Keratinocyte (primary cell): ENCODE data around the gene ZFP64. TPM values are rescaled to one million over a fixed set of nuclear protein-coding genes. Genes with fewer than 3 reads are reported as not detected.

Experiments used
- DNase-seq: peaks from one replicate; pipeline ENCODE4 v3.0.0-alpha.2; 2011; ENCODE audit warnings: low read depth, missing footprints, low spot score
- FAIRE-seq: peaks from 2 replicates; lab custom pipeline; 2011; peaks lifted over from hg19 to GRCh38; lab: Jason Lieb, UNC
- H2AFZ ChIP-seq: 2 replicates; pipeline ENCODE4 v1.6.0; 2012; ENCODE audit warnings: low read length, control low read depth, inconsistent platforms; ENCODE audit not compliant: control insufficient read depth
- H3K27ac ChIP-seq: 2 replicates; pipeline ENCODE4 v1.5.1; 2011; ENCODE audit warnings: low read length; ENCODE audit not compliant: control insufficient read depth, insufficient read depth
- H3K27me3 ChIP-seq: 3 replicates; pipeline ENCODE4 v1.6.0; 2011; ENCODE audit warnings: low read length; ENCODE audit not compliant: control insufficient read depth, insufficient read depth; ENCODE audit errors: extremely low read depth
- H3K36me3 ChIP-seq, 2 experiments: 2 replicates in 1 of 2; 3 replicates in 1 of 2; pipeline ENCODE4 v1.5.1; 2011; ENCODE audit warnings: low read length in 2 of 2, mild to moderate bottlenecking in 1 of 2; ENCODE audit not compliant: control insufficient read depth in 2 of 2, insufficient read depth in 2 of 2; ENCODE audit errors: extremely low read depth in 1 of 2
- H3K4me1 ChIP-seq: 3 replicates; pipeline ENCODE4 v1.5.1; 2011; ENCODE audit warnings: low read length; ENCODE audit not compliant: control insufficient read depth, insufficient read depth; ENCODE audit errors: extremely low read depth
- H3K4me2 ChIP-seq: 3 replicates; pipeline ENCODE4 v1.6.0; 2011; ENCODE audit warnings: low read depth, low read length; ENCODE audit not compliant: control insufficient read depth, insufficient read depth; ENCODE audit errors: extremely low read depth
- H3K4me3 ChIP-seq, 3 experiments: fragments of 200-600 bp in 1 of 3; sonication (generic) in 1 of 3; 2 replicates in 2 of 3; 3 replicates in 1 of 3; pipeline ENCODE4 v1.5.1; 2011 to 2016; ENCODE audit warnings: low read length in 3 of 3, mild to moderate bottlenecking in 3 of 3, control low read depth in 2 of 3, inconsistent platforms in 1 of 3, low read depth in 1 of 3, mixed read lengths in 1 of 3, mixed run types in 1 of 3, moderate library complexity in 1 of 3; ENCODE audit not compliant: control insufficient read depth in 2 of 3, insufficient read depth in 2 of 3; ENCODE audit errors: extremely low read depth in 1 of 3
- H3K79me2 ChIP-seq: 2 replicates; pipeline ENCODE4 v1.6.0; 2012; ENCODE audit warnings: low read length; ENCODE audit not compliant: control insufficient read depth, insufficient read depth
- H3K9ac ChIP-seq: 3 replicates; pipeline ENCODE4 v1.6.0; 2011; ENCODE audit warnings: low read length; ENCODE audit not compliant: control insufficient read depth, insufficient read depth; ENCODE audit errors: extremely low read depth
- H3K9me1 ChIP-seq: 3 replicates; pipeline ENCODE4 v1.6.0; 2011; ENCODE audit warnings: low read length; ENCODE audit not compliant: control insufficient read depth, insufficient read depth; ENCODE audit errors: extremely low read depth
- H3K9me3 ChIP-seq: 2 replicates; pipeline ENCODE4 v1.5.1; 2012; ENCODE audit warnings: low read depth, low read length; ENCODE audit not compliant: control insufficient read depth
- H4K20me1 ChIP-seq: 3 replicates; pipeline ENCODE4 v1.6.0; 2011; ENCODE audit warnings: low read length; ENCODE audit not compliant: control insufficient read depth, insufficient read depth; ENCODE audit errors: extremely low read depth
- EZH2 ChIP-seq: IDR thresholded peaks from one replicate; pipeline ENCODE4 v1.6.1; 2012; ENCODE audit warnings: inconsistent platforms, mild to moderate bottlenecking, low read length, moderate library complexity
- dilution Hi-C: fragments of 300-500 bp; cut with MboI; formaldehyde crosslinking; loops from one replicate; pipeline ENCODE4 v1.7.0; 2020; ENCODE audit warnings: low sequenced_read_pairs; ENCODE audit not compliant: extremely low pct_ligation_motif_present
- polyA plus RNA-seq, 5 experiments: library from polyadenylated mRNA; depleted of rRNA in 3 of 5; stranded (reverse) in 3 of 5; stranded (forward) in 1 of 5; unstranded in 1 of 5; fragments of >200 nt; gene quantifications; 1 replicate in 1 of 5; 2 replicates in 3 of 5; 3 replicates in 1 of 5; pipeline versions ENCODE4 v1.2.1 to v1.2.3, GENCODE V29; 2011 to 2012; ENCODE audit warnings: missing spikeins in 2 of 5, low read depth in 1 of 5, low replicate concordance in 1 of 5
- TF ChIP-seq, protein P1 (sequence below), 3 experiments: IDR thresholded peaks in 1 of 3; conservative IDR thresholded peaks in 1 of 3; optimal IDR thresholded peaks in 1 of 3; 2 replicates in 2 of 3; 3 replicates in 1 of 3; pipeline versions ENCODE3 to v1.5.1; 2011; ENCODE audit warnings: low read length in 3 of 3, mild to moderate bottlenecking in 3 of 3, moderate library complexity in 2 of 3, control low read depth in 1 of 3, inconsistent platforms in 1 of 3; ENCODE audit not compliant: insufficient read depth in 2 of 3; ENCODE audit errors: extremely low read depth in 1 of 3

ZFP64 gene
- polyA plus RNA-seq, 1 donor (not counting 4 experiments of a cell fraction or from before 2014, with no cell fraction given) = 27.9 TPM

DNA sequence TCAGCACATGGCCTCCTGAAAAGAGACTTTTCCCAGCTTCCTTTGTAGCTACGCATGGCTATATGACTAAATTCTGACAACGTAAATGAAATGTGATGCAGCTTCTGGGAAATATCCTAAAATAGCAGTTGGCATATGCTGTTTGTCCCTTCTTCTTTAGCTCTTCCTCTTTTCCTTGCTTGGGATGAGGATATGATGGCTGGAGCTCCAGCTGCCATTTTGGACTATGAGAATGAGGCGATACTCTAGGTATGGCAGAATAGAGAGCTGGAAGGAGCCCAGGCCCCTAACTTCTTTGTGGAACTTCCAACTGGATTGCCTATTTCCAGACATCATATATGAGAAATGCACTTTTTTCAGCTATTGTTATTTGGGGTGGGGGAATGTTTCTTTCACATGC is 5.3 kb upstream of the ZFP64 start:
- peaks cover 4% of the 10 kb centered on the region for H3K4me1 ChIP-seq
- no peaks in the 10 kb centered on the region for H4K20me1 ChIP-seq
- FAIRE-seq (no peak), DNase-seq (no peak)
- TF ChIP-seq EZH2 = no peak
- TF ChIP-seq, protein P1, sequence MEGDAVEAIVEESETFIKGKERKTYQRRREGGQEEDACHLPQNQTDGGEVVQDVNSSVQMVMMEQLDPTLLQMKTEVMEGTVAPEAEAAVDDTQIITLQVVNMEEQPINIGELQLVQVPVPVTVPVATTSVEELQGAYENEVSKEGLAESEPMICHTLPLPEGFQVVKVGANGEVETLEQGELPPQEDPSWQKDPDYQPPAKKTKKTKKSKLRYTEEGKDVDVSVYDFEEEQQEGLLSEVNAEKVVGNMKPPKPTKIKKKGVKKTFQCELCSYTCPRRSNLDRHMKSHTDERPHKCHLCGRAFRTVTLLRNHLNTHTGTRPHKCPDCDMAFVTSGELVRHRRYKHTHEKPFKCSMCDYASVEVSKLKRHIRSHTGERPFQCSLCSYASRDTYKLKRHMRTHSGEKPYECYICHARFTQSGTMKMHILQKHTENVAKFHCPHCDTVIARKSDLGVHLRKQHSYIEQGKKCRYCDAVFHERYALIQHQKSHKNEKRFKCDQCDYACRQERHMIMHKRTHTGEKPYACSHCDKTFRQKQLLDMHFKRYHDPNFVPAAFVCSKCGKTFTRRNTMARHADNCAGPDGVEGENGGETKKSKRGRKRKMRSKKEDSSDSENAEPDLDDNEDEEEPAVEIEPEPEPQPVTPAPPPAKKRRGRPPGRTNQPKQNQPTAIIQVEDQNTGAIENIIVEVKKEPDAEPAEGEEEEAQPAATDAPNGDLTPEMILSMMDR (optimal IDR thresholded peaks at IDR 0.05 in 1 of 3, IDR thresholded peaks at IDR 0.05 in 1 of 3, conservative IDR thresholded peaks at IDR 0.05 in 1 of 3; ENCODE audit: extremely low read depth in 1 of 3, insufficient read depth in 2 of 3, low read length in 3 of 3) = no peak
- dilution Hi-C loops = no loop called here
- H3K36me3 ChIP-seq = no peaks in the 10 kb centered on the region
- no peaks in the 10 kb centered on the region for H3K79me2 ChIP-seq
- H3K4me2 ChIP-seq = no peak overlapping the region
- H3K9me1 ChIP-seq = no peaks in the 10 kb centered on the region
- H3K9me3 ChIP-seq = no peaks in the 10 kb centered on the region
- H3K4me3 ChIP-seq = no peak overlapping the region
- H2AFZ ChIP-seq = no peak overlapping the region
- no peak overlapping the region for H3K27ac ChIP-seq
- H3K9ac ChIP-seq = no peak overlapping the region
- peaks cover 5% of the 10 kb centered on the region for H3K27me3 ChIP-seq

DNA sequence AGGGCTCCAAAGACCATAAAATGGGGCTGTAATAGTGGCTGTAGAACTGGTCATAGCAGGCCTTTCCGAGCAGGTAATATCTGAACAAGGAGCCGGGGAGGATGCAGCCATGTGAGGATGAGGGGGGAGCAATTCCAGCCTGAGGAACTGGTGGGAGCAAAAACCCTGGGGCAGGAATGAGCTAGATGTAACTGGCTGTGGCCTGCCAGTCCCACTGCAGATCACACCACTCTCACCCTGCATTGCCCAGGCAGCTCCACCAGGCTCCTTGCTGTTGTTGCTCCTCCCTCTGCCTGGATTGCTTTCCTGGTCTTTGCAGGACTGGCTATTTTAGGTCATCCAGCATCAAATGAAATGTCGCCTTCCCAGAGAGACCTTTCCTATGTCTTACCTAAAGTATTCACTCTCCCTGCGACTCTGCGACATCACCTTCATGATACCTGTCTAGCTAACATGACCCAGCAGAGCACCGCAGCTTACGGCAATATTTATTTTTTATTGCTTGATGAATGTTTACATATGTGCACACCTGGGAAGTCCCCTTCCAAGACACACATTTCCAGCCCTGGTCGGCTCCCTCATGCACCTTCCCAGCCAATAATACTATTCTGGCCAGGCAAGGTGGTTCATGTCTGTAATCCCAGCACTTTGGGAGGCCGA is 2.4 kb upstream of the ZFP64 start:
- no peak overlapping the region for H2AFZ ChIP-seq
- no peak overlapping the region for H3K4me2 ChIP-seq
- dilution Hi-C loops = no loop called here
- no peaks in the 10 kb centered on the region for H4K20me1 ChIP-seq
- H3K9me3 ChIP-seq = no peaks in the 10 kb centered on the region
- peaks cover 9% of the 10 kb centered on the region for H3K79me2 ChIP-seq
- no peak for DNase-seq
- peaks cover 13% of the 10 kb centered on the region for H3K4me1 ChIP-seq
- H3K4me3 ChIP-seq = no peak overlapping the region
- H3K9ac ChIP-seq = no peak overlapping the region
- no peaks in the 10 kb centered on the region for H3K36me3 ChIP-seq
- no peak overlapping the region for H3K27ac ChIP-seq
- no peak for TF ChIP-seq EZH2
- TF ChIP-seq, protein P1 (optimal IDR thresholded peaks at IDR 0.05 in 1 of 3, IDR thresholded peaks at IDR 0.05 in 1 of 3, conservative IDR thresholded peaks at IDR 0.05 in 1 of 3; ENCODE audit: extremely low read depth in 1 of 3, insufficient read depth in 2 of 3, low read length in 3 of 3) = no peak
- no peaks in the 10 kb centered on the region for H3K27me3 ChIP-seq
- no peaks in the 10 kb centered on the region for H3K9me1 ChIP-seq
- no peak for FAIRE-seq
